Cerebellar nuclear complex (tissue), 1 donor: ENCODE measurements around the gene IGFBP7.

Experiments used
- DNase-seq, 2 experiments: peaks; one replicate each; lab custom pipeline; 2025; lab: John Stamatoyannopoulos, UW

IGFBP7 gene

DNA sequence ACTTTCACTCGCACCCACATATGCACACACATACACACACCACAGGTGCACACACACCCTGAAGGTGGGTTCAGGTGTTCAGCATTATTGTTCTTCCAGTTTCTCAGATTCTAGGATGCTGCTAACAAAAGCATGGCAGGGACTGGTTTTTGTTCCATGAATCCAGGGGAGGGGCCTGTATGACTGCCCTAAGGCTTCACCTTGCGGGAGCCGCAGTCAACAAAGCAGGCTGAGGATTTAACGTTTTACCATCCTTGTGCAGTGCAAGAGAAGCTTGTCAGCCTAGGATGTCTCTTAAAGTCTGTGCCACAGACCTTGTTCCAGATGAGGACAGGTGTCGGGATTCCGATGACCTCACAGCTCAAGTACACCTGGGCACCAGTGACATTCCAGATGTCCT, 69.7 kb downstream of the IGFBP7 start:
- DNase-seq: no peak

DNA sequence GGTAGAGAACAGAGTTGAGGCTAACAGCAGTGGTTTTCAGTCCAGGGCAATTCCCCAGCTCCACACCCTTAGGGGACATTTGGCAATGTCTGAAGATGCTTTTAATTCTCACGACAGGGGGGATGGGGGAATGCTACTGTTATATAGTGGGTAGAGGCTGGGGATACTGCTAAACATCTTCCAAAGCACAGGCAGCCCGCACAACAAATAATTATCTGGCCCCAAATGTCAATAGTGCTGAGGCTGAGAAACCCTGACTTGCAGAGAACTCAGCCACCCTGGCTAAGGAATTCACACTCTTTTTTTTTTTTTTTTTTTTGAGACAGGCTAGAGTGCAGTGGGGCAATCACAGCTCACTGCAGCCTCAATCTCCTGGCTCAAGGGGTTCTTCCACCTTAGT, 70.8 kb downstream of the IGFBP7 start:
- DNase-seq: no peak

DNA sequence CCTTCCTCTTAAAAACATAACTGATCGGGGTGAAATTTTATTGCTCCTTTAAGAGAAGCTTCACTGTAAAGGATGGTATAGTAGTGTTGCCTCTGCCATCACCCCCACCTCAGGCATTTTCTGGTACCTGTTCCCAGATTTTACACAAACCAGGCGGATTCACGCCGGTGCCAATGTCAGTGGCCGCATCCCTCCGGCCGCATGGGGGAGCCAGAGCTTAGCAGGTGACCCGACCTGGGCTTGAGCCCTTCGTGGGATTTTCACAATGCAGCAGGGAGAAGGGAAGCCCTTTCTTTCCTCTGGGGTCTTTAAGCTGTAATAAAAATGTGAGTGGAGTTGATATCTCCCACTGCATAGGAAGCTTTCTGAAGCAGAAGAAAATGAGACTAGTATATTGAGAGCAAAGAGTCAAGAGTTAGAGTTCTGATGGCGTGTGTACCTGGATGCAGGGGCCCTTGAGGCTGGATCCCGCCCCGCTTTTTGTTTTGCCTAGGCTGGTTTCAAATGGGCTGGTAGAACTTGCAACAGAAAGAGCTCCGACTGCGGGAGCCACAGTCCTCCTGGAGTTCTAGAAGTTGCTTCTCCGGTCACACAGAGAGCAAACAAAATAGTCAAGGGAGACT, 72.1 kb downstream of the IGFBP7 start:
- DNase-seq: no peak

DNA sequence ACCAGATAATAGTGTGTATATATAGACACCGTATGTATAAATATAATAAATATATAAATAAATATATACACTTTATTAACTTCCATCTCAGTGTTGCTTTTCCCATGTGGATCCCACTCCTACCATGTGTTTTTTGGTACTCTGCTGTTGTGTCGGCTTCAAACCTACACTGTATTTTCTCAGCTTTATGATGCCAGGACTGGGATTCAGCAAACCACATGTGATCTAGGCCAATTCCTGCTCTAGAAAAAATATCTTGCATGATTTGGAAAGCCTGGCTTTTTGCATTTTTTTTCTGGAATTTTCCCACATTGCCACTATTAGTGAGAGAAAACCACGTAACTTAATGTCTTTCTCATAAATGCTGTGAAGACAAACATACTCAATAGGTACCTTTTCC, 75.7 kb downstream of the IGFBP7 start:
- no peak for DNase-seq

DNA sequence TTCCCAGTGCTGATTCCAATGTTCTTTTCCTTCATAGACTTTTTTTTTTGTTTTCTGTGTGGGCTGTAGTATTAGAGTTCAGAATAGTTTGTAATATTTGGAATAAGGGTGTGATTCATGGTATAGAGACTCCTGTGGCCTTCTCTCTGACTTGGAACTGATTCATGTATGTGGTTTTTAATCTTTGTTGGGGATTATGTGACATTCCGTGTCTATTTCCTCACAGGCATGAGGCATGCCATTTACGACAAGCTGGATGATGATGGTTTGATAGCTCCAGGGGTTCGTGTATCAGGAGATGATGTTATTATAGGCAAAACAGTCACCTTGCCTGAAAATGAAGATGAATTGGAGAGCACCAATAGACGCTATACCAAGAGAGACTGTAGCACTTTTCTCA, 87.1 kb downstream of the IGFBP7 start:
- DNase-seq: no peak

DNA sequence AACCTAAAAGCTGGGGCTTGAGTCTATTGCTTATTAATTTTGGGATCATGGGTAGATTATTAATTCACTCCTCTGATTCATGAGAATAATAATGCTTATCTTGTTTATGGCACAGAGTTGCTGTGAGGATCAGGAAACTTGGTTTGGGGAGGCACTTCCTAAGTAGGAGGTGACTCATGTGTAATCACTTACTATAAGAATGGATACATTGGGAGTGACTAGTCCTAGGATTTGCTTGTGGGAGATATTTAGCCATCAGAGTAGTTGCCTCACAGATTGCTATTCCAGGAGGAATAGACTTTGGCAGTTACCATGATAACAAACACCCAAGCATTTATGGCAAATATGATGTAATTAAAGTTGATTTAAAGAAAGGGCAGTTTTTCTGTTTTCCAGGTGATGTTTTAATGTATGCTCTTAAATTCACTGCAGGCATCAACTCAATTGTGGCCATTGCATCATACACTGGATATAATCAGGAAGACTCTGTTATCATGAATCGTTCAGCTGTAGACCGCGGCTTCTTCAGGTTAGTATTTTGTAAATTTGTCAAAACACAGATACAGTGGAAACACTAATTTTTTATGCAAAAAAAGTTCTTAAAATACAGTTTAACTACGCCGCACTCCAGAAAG, 89.6 kb downstream of the IGFBP7 start:
- no peak for DNase-seq

DNA sequence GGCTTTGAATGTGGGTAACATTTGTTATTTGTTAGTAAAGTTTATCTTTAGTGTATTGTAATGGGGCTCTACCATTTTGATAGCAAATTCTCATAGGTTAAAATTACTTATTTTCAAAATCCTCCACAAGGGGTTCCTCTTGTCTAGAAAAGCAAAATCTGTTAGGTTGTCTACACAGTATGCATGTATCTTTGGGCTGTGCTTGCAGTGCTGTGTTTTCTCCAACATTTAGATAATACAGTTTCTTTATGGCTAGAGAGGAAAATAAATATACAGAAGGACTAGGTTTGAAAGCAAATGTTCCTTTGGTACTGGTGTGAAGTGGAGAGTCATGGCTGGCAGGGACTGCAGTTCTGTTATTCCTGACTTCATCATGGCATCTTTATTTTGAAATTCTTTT, 91.2 kb downstream of the IGFBP7 start:
- no peak for DNase-seq

DNA sequence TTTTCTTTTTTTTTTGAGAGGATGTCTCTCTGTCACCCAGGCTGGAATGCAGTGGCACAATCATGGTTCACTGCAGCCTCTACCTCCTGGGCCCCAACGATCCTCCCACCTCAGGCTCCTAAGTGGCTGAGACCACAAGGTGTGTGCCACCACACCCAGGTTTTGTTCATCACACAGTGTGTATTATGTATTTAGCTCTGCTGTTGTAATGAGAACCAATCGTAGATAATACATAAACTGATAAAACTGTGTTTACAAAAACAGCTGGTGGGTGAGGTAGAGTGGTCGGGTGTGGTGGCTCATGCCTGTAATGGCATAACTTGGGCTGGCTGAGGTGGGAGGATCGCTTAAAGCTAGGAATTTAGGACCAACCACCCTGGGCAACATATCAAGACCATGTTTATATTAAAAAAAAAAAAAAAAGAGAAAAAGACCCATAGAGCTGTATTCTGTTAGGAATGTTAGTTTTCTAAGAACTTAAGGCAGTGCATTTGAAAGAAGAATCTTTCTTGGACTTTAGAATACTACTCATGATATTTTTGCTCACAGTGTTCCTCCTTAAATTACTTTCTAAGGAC, 96.6 kb downstream of the IGFBP7 start:
- no peak for DNase-seq

DNA sequence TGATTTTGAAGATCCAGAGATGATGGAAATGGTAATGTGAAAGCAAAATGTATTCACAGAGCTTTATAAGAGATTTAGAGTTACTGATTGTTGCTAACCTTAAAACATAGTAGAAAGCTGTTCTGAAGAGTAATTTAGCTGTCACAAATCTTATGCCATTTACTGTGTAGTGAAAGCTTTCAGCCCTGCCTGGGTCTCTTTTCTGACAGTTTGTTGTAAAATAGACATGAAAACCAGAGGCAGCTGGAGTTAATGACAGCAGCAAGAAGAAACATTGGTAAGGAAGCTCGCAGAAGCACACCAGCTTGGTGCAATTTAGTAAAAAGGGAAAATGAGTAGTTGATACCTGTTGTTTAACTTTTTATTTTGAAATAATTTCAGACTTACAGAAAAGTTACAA, 110.4 kb downstream of the IGFBP7 start:
- no peak for DNase-seq

DNA sequence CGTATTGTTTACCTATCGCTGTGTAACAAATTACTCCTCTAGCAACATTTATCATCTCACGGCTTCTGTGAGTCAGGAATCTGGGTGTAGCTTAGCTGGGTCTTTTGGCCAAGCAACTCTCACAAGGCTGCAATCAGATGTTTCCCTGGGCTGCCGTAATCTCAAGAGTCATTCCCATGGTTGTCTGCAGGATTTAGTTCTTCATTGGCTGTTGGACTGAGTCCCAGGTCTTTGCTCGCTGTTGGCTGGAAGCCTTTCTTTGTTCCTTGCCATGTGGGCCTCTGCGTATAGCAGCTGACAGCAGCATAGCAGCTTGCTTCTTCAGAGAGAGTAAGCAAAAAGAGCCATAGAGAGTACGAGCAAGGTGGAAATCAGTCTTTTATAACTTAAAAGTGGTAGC, 114.7 kb downstream of the IGFBP7 start:
- peak; percentile 56 to 74 for DNase-seq

DNA sequence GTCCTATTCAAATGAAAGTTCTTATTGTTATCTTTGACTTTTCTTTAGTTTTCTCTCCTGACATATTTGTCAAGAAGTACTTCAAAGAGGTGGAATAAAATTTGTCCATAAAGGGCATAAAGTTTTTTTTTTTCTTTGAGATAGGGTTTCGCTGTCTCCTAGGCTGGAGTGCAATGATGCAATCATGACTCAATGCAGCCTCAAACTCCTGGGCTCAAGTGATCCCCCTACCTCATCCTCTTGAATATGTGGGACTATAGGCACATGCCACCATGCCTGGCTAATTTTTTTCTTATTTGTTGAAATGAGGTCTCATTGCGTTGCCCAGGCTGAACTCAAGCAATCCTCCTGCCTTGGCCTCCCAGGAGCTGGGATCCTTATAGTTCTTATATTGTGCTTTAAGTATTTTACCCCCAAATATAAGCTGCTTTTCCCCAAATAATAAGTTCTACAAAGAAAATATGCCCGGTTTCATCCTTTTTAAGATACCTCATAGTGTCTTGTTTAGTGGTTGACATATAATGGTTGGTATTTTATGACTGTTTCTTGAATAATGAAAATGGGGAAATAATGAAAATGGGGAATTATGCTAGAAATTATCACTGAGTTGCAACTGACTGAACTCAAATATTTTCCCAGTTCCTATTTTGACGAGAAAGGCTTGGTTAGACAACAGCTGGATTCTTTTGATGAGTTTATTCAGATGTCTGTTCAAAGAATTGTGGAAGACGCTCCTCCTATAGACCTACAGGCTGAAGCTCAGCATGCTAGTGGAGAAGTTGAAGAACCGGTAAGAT, 119.9 kb downstream of the IGFBP7 start:
- no peak for DNase-seq

DNA sequence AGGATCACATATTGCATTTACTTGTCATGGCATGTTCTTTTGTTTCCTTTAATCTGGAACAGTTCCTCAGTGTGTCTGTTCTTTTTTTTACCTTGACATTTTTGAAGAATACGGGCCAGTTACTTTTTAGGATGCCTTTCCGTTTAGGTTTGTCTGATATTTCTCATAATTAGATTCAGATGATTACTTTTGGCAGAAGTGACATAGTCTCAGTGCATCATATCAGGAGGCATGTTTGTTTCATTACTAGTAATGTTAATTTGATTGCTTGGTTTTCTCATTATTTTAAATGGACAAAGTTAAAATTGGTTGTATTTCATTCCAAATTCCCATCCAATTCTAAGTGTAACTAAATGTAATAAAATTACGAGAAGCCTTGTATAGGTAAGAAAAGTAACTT, 123.2 kb downstream of the IGFBP7 start:
- no peak for DNase-seq

DNA sequence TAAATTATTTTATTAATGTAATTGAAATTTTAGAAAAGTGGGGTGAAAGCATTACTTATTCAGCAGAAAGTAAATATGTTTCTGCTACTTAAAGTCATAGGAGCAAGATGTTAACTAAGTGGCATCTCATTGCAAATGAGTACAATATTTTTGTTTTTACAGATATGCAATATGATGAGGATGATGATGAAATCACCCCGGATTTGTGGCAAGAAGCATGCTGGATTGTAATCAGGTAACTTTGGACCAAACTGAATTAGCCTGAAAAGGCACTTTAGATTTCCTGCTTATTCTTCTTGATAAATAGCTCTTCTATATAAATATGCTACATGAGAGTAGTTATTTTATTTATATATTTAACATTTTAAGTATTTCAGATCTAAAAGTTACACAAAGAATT, 124.0 kb downstream of the IGFBP7 start:
- no peak for DNase-seq

DNA sequence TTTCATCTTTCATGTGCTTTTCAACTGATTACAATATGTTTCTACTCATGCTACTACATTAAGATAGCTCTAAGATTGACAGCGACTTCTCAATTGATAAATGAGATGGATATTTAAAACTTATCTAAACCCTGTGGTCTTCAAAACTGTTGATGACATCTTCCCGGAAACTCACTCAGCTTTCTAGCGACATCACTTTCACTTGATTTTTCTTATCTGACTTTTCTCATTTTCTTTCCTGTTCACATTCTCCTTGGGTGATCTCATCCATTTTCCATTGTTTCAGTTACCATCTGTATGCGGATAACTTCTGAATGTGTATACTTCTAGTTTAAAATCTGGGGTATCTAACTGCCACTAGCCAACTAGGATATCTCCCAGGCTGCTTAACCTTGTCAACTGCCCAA, 128.4 kb downstream of the IGFBP7 start:
- DNase-seq: no peak
